Measurements from ENCODE around the gene PCK1.

PCK1 gene

DNA sequence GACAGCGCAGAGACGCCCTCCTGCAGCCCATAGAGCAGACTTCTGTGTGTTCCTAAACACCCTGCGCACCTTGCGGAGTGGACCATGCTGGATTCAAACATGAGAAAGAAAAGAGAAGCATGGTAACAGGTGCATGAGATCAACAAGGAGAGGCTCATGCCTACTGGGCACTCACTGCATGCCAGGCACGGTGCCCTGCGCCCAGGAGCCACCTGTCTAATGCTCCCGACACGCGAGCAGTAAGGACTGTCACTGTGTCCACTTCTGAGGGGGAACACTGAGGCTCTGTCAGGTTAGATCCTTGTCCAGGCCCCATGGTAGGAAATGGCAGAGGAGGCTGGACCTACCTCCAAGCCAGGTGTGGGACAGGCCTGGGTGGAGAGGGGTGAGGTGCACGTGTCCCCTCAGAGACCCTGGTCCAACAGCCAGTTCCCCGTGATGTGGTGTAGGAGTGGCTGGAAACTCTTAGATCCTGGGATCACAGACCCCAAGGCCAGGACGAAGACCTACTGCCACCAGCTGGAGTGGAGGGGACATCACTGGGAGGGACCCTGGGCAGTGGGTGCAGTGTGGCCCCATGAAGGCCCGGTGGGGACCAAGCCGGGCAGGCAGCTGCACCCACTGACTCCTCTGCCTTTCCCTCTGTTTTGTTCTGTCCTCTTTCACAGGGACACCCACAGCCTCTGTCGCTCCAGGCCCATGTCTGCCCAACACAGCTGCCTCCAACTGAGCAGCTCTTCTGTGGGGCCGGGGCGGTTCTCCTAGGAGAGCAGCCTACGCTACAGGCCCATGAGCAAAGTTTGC lies 29.8 kb downstream of the PCK1 start:
- H3K36me3 Mint-ChIP-seq, result peaks cover 2% of the 10 kb centered on the region
- DNase-seq (ENCODE audit: low spot score in 2 of 2) (no peak), ATAC-seq (ENCODE audit: low read depth) (no peak)

DNA sequence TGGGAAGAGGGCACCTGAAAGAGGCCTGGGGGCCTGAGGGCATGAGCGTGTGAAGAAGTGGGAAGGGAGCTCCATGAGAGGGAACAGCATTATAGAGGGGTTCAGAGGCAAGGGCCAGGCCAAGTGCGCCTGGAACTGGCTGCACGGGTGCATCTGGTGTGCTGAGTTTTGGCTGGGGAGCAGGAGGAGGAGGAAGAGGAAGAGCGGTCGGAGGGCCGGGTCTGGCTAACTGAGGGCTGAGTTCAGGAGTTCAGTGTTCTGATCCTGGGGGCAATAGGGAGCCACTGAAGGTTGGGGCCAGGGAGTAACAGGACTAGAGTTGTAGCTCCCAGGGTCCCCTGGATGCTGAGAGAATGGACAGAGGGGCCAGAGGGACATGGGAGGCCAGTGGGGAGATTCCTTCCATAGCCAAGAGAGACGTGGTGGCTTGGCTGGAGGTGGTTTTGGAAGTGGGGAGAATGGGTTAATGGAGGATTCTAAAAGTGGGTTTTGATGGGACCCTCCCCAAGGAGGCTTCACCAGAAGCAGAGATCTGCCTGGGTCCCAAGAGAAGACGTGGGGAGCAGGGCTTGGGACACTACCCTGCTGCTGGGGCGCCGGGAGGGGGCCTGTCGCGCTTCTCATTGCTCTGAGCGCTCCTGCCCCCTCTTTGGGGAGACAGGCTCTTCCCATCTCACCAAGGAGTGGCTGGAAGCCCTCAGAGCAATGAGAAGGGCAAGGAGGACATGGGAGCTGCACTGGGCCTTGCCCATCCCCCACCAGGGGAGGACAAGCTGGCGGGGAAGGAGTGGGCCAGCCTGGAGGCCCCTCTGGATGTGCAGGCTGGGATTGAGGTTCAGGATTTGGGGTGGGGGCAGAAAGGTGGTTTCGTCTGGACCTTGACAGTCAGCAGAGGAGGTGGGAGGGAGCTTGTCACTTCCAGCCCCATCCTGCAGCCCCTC lies 30.6 kb downstream of the PCK1 start:
- Mint-ChIP-seq H3K27me3 (peaks cover 10% of the 10 kb centered on the region), H3K36me3 (no peaks in the 10 kb centered on the region), H3K9me3 (no peaks in the 10 kb centered on the region), H3K4me3 (no peak overlapping the region), H3K4me1 (peaks cover 6% of the 10 kb centered on the region), H3K27ac (no peak overlapping the region)
- no peak for DNase-seq (ENCODE audit: low spot score in 2 of 2)
- ATAC-seq (ENCODE audit: low read depth), result no peak

More for the DNA sequence above, 29.8 kb downstream of the PCK1 start:
- H3K27me3 Mint-ChIP-seq, result peaks cover 12% of the 10 kb centered on the region
- H3K4me1 Mint-ChIP-seq, result peaks cover 8% of the 10 kb centered on the region
- H3K4me3 Mint-ChIP-seq, result no peak overlapping the region
- H3K9me3 Mint-ChIP-seq, result no peaks in the 10 kb centered on the region
- H3K27ac Mint-ChIP-seq, result no peak overlapping the region

DNA sequence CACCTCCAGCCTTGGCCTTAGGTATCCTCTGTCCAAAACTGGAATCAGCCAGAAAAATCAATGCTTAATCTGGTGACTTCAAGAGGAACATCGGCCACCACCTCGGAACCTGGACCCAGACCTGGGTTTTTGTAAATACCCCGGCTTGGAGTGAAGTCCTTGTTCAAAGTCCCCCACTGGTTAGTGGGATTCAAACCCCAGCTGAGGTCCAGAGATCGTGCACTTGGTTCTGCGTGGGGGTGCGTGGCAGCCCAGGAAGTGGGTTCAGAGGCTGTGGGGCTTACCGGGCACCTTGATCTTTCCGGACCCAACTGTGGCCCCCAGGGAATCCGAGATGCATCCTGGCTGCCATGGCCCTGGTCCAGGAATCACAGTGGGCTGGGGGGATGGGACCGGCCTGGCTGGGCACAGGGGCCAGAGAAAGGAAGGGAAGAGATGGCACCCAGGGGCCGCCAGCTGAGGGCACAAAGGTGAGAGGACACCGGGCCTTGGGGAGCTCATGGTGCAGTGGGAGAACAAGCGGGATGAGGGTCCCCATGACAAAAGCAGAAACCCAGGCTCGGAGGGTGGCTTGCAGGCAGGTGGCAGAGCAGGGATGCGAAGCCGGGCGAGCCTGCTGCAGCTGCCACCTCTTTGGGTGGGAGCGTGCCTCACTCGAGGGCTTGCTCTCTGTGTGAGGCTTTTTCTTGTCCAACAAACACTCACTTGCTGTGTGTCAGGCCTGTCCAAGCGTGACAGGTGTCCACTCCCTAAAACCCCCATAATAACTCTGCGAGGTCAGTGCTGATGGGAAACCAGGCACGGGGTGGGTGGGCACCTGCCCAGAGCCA lies 31.6 kb downstream of the PCK1 start:
- ATAC-seq (ENCODE audit: low read depth), result no peak
- DNase-seq (ENCODE audit: low spot score in 2 of 2), result no peak
- Mint-ChIP-seq H3K36me3 (no peaks in the 10 kb centered on the region), H3K4me1 (peaks cover 9% of the 10 kb centered on the region), H3K9me3 (no peaks in the 10 kb centered on the region), H3K27ac (no peak overlapping the region), H3K27me3 (peaks cover 10% of the 10 kb centered on the region), H3K4me3 (no peak overlapping the region)

DNA sequence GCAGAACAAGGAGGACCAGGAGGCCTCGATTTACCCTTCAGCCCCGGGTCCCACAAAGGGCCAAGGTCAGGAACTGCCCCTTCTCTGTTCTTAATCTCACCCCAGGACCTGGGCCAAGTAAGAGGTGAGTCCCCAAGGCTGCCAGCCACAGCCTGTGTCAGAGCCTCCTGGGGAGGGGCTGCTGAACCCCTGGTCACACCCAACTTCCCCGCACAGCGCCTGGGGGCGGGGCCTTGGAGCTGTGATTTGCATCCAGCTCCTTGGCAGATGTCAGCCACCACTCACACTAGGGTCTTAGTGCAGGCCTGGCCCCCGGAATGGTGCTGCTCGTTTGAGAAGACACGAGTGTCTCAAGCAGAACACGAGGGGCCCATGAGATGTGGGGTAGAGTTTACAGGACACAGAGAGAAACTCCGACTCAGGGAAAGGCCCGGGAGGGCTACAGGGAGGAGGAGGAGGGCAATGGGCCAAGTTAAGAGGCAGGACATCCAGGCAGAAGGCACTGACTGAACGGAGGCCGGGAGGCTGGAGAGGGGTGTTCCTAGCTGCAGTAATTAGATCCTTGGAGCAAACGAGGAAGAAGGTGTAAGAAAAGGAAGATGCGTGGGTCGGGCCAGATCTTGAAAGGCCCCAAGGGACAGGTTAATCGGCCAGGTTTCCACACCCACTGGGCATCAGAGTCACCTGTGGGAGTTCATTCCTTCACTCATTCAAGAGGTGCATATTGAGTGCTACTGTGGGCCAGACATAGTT lies 32.4 kb downstream of the PCK1 start:
- Mint-ChIP-seq H3K9me3 (no peaks in the 10 kb centered on the region), H3K27ac (no peak overlapping the region), H3K4me3 (no peak overlapping the region), H3K4me1 (peaks cover 12% of the 10 kb centered on the region), H3K36me3 (no peaks in the 10 kb centered on the region), H3K27me3 (peaks cover 10% of the 10 kb centered on the region)
- DNase-seq (ENCODE audit: low spot score in 2 of 2), result no peak
- no peak for ATAC-seq (ENCODE audit: low read depth)

DNA sequence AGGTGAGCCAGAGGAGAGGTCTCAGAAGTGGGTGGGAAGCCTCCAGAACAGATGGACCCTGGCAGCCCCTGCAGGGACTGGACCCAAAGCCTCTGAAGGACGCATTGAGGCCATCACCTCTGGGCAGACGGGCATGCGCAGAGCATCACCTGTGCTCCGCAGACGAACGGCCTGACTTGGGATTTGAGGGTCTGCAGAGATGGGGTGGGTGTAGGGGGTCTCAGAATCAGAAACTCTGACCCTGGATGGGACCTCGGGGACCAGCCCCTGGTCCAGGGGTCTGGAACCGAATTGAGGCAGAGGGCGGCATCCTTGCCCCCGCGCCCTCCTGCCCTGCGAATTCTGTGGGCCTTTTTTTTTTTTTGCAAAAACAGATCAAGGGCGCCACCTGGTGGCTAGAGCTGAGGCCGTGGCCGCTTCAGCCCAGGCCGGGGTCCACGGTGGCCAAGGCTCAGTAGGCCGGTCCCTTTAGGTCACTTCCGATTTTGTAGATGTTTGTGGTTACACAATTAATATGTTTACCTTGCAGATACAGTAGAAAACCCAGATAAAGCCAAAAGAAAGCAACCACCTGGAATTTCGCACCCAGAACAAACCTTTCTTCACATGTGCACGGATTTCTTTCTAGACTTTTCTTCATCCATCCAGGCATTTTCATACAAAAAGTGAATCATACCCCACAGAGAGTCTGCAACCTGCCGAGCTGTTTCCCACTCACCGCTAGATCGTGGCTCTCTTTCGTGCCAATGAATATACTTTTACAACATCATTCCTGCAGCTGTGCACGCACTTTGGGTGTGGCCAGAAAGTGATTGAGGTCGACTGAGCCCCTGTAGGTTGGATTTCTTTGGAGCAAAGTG lies 33.4 kb downstream of the PCK1 start:
- H3K4me1 Mint-ChIP-seq, result peaks cover 12% of the 10 kb centered on the region
- H3K27ac Mint-ChIP-seq, result no peak overlapping the region
- no peaks in the 10 kb centered on the region for H3K9me3 Mint-ChIP-seq

DNA sequence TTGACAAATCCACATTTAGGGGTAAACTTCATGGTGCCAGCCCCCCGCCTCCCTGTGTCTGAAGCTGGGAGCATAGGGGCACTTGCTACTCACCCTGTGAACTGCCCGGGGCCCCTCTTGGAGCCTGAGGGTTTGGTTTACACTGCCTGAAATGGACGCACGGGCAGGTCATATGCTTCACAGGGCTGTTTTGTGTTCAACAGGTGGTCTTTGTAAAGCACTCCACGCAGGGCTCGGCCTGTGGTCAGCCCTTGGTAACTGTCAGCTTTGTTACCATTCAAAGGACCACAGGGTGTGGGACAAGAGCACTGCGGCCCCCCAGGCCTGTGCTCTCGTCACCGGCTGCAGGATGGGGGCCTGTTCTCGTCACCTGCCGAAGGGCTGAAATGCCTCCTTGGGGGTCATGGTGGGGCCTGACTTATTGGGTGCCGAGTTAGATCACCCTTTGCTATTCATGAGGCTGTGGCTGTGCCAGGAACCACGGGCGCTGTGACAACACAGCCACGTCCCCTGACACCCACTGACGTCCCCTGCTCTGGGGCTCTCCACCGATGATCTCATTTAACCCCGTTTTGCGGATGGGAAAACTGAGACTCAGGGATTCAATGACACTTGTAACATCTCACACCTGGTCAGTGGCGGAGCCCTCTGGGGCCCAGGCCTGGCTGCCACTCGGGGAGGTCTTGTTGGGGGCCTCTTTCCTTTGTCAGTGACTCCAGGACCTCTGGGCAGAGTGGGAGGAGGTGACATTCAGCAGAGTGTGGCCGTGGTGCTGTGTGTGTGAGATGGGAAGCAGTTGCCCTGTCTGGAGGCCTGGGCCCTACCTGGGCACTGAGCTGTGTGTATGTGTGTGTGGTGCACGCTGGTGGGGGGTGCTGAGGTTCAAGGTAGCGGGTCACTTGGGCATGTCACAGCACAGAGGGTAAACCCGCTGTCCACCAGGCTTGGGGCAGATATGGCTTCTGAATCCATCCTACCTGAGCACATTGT lies 34.4 kb downstream of the PCK1 start:
- H3K4me1 Mint-ChIP-seq, result peaks cover 12% of the 10 kb centered on the region
- H3K9me3 Mint-ChIP-seq, result no peaks in the 10 kb centered on the region
- no peak for DNase-seq (ENCODE audit: low spot score in 2 of 2)
- H3K27me3 Mint-ChIP-seq, result peaks cover 7% of the 10 kb centered on the region
- H3K27ac Mint-ChIP-seq, result no peak overlapping the region
- H3K36me3 Mint-ChIP-seq, result no peaks in the 10 kb centered on the region
- H3K4me3 Mint-ChIP-seq, result no peak overlapping the region
- ATAC-seq (ENCODE audit: low read depth), result no peak

More for the DNA sequence above, 33.4 kb downstream of the PCK1 start:
- Mint-ChIP-seq H3K27me3 (peaks cover 10% of the 10 kb centered on the region), H3K4me3 (no peak overlapping the region), H3K36me3 (no peaks in the 10 kb centered on the region)
- ATAC-seq (ENCODE audit: low read depth) (peak; percentile 16), DNase-seq (ENCODE audit: low spot score in 2 of 2) (peak; percentile 61 to 64)

DNA sequence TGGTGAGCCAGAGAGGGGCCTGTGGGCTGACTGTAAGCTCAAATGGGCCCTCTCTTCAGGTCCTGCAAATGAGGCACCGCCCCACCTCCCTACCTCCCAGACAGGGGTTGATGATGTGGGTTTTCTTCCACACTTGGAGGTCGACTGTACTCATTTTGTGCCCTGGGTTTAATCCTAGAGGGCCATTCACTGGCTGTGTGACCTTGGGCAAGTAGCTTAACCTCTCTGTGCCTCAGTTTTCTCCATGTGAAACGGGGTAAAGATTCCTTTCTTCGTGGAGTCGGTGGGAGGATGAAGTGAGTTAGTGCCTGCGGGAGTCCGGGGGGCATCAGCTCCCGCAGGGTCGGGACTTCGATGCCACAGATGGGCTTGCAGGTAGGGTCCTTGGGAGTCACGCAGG lies 35.4 kb downstream of the PCK1 start:
- H3K4me3 Mint-ChIP-seq, result no peak overlapping the region

DNA sequence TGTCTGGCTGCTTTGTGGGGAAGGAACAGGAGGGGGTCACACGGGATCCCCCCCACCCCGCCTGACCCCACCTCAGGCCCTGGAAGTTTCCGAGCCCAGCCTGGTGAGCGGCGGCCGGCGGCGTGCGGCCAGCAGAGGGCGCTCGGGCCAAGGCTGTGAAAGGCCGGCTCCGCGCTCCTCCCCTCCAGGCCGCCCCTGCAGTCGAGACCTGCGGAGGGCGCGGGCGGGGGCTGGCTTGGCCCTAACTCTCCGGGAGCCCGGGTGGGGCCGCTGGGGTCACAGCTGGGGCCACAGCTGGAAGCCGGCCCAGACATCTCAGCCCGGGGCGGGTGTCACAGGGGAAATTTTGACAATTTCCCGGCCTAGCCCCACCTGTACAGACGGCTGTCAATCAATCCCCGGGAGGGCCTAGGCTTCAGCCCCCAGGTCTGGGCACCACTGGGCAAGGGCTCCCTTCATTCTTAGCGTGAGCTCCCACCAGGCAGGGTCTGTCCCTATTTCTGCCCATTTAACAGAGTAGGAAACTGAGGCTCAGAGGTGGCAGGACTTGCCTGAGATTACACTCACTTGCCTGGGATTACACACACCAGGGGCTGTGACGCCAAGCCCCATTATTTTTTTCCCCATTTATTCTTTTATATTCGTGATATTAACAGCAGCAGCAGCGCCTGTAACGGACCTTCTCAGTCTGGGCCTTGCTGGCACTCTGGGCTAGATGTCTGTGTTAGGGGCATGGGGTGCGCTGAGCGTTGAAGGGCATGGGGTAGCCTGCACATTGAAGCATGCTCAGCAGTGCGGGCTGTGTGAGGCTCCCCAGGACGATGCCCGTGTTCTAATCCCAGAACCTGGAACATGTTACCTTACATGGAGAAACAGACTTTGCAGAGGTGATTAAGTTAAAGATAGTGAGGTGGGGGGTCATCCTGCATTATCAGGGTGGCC lies 36.4 kb downstream of the PCK1 start:
- no peak overlapping the region for H3K4me3 Mint-ChIP-seq
- H3K27ac Mint-ChIP-seq, result no peak overlapping the region
- no peaks in the 10 kb centered on the region for H3K9me3 Mint-ChIP-seq
- ATAC-seq (ENCODE audit: low read depth) (peak; percentile 82), DNase-seq (ENCODE audit: low spot score in 2 of 2) (peak; percentile 78 to 92)
- no peaks in the 10 kb centered on the region for H3K36me3 Mint-ChIP-seq
- H3K4me1 Mint-ChIP-seq, result peaks cover 15% of the 10 kb centered on the region
- H3K27me3 Mint-ChIP-seq, result peaks cover 4% of the 10 kb centered on the region

More for the DNA sequence above, 35.4 kb downstream of the PCK1 start:
- ATAC-seq (ENCODE audit: low read depth) (no peak), DNase-seq (ENCODE audit: low spot score in 2 of 2) (no peak)
- H3K9me3 Mint-ChIP-seq, result no peaks in the 10 kb centered on the region
- H3K27ac Mint-ChIP-seq, result no peak overlapping the region
- no peaks in the 10 kb centered on the region for H3K36me3 Mint-ChIP-seq
- peaks cover 6% of the 10 kb centered on the region for H3K27me3 Mint-ChIP-seq
- H3K4me1 Mint-ChIP-seq, result peaks cover 15% of the 10 kb centered on the region

DNA sequence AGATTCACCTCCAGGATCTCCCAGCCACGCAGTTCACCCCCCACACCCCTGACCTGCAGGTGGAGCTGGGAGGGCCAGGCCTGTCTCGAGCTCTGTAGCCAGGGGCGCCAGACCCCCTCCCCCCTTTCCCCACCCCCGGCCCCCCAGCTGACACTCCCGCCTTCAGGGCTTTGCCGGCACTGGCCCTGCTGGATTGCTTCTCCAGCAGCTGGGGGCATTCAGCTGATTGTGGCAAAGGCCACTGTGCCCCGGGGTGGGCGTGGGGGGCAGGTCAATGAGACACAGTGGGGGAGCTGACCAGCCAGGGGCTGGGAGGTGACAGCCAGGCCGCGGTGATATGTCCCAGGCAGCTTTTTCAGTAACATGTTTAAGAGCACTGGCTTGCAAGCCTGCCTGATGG lies 37.1 kb downstream of the PCK1 start:
- DNase-seq (ENCODE audit: low spot score in 2 of 2), result no peak
- Mint-ChIP-seq H3K27me3 (peaks cover 4% of the 10 kb centered on the region), H3K4me3 (no peak overlapping the region), H3K9me3 (no peaks in the 10 kb centered on the region), H3K36me3 (peaks cover 1% of the 10 kb centered on the region), H3K4me1 (peaks cover 15% of the 10 kb centered on the region), H3K27ac (no peak overlapping the region)
- ATAC-seq (ENCODE audit: low read depth), result no peak

DNA sequence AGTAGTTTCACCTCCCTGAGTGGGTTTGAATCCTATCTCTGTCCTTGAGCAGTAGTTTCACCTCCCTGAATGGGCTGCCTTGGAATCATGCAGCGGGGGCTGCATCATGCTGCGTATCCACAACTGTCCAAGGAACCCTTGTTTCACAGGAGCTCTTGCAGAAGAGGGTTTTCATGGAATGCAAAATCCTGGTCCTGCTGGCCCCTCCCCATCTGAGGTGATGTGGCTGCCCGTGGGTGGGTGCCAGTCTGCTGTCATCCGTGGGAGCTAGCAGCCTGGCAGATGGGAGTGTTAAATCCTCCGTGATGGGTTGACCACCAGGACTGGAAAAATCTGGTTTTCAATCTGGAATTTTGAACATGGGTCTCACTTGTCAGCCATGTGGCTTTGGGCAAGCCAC lies 37.6 kb downstream of the PCK1 start:
- Mint-ChIP-seq H3K27me3 (peaks cover 4% of the 10 kb centered on the region), H3K4me1 (peaks cover 12% of the 10 kb centered on the region), H3K36me3 (peaks cover 5% of the 10 kb centered on the region), H3K4me3 (no peak overlapping the region), H3K9me3 (no peaks in the 10 kb centered on the region), H3K27ac (no peak overlapping the region)
- DNase-seq (ENCODE audit: low spot score in 2 of 2) (no peak), ATAC-seq (ENCODE audit: low read depth) (no peak)
